ENCODE measurements around the gene TTC28. TPM values are rescaled to one million over a fixed set of nuclear protein-coding genes. Genes with fewer than 3 reads are reported as not detected.

TTC28 gene
- total RNA-seq, 4 donors from 2014 or later: 49.8 to 99.7 (median 79.7) TPM

DNA sequence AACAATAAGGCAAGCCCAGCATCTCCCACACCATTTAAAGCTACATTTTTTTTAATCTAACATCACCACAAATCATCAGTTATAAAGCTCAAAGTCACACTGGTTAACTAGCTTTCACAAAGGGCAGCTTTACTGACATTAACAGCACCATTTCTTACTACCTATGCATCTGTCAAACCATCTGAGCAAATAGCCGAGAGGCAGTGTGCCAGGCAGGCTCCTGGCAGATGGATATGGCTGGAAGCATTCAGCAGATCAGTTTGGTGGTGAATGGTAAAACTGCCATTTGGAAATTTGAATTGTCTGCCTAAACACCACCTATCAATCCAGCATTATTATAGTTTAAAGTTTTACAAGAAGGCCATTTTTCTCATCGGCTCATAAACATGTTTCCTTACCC is 131.2 kb downstream of the TTC28 start:
- H3K4me1 ChIP-seq: no peaks in the 10 kb centered on the region
- DNase-seq: no peak
- H3K9me3 ChIP-seq: no peaks in the 10 kb centered on the region
- no peaks in the 10 kb centered on the region for H3K36me3 ChIP-seq
- no peak overlapping the region for H3K27ac ChIP-seq
- H3K27me3 ChIP-seq: no peaks in the 10 kb centered on the region
- WGBS, 2 donors: 98 to 99% methylated on average over 2 of the region's 2 CpGs
- no peak overlapping the region for H3K4me3 ChIP-seq (replicated peaks in 1 of 3)
- TF ChIP-seq, protein P1, sequence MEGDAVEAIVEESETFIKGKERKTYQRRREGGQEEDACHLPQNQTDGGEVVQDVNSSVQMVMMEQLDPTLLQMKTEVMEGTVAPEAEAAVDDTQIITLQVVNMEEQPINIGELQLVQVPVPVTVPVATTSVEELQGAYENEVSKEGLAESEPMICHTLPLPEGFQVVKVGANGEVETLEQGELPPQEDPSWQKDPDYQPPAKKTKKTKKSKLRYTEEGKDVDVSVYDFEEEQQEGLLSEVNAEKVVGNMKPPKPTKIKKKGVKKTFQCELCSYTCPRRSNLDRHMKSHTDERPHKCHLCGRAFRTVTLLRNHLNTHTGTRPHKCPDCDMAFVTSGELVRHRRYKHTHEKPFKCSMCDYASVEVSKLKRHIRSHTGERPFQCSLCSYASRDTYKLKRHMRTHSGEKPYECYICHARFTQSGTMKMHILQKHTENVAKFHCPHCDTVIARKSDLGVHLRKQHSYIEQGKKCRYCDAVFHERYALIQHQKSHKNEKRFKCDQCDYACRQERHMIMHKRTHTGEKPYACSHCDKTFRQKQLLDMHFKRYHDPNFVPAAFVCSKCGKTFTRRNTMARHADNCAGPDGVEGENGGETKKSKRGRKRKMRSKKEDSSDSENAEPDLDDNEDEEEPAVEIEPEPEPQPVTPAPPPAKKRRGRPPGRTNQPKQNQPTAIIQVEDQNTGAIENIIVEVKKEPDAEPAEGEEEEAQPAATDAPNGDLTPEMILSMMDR (IDR thresholded peaks at IDR 0.05): no peak
- TF ChIP-seq POLR2A (IDR thresholded peaks at IDR 0.05): no peak
- intact Hi-C loops (cut with DNase I): no loop called here

DNA sequence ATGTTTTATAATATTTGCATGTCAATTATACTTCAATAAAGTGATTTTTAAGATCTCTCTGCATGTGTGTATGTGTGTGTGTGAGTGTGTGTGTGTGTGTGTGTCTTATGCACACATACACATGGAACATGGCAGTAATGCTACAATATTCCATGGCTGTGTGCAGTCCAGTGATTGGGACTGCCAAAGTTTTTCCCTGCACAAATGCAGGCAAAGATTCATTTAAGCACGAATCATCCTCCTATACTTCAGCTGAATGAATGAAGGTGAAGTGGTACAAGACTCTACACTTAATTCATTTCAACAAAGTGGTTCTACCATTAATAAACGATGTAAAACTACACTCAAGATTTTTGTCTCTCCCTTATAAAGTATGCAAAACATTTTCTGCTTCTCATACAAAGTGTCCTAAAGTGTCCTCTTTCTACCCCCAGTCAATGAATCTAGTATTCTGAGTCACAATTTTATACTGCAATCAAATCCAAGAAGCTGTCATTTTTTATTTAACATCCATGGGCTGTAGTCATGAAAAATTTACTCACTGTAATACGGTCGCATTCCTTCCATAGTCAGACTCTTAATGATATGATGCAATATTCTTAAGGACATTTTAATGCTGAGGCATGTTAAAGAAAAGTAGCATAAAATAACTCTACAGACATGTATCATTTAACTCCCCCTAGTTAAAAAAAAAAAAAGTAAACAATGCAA is 132.4 kb downstream of the TTC28 start:
- no peaks in the 10 kb centered on the region for H3K4me1 ChIP-seq
- no peaks in the 10 kb centered on the region for H3K9me3 ChIP-seq
- no peak for TF ChIP-seq POLR2A (IDR thresholded peaks at IDR 0.05)
- TF ChIP-seq, protein P1 (IDR thresholded peaks at IDR 0.05): no peak
- H3K36me3 ChIP-seq: no peaks in the 10 kb centered on the region
- no peaks in the 10 kb centered on the region for H3K27me3 ChIP-seq
- intact Hi-C loops (cut with DNase I): no loop called here
- no peak overlapping the region for H3K4me3 ChIP-seq (replicated peaks in 1 of 3)
- H3K27ac ChIP-seq: no peak overlapping the region
- 79 to 87% methylated on average over 4 of the region's 4 CpGs for WGBS, 2 donors
- no peak for DNase-seq

DNA sequence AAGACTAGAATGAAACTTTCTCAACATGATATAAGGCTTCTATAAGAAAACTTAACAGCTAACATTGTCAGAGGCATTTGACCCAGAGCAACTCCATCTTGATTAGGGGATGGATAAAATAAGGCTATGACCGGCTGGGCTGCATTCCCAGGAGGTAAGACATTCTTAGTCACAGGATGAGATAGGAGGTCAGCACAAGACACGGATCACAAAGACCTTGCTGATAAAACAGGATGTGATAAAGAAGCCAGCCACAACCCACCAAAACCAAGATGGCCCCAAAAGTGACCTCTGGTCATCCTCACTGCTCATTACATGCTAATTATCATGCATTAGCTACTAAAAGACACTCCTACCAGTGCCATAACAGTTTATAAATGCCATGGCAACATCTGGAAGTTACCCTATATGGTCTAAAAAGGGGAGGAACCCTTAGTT is 135.2 kb downstream of the TTC28 start:
- Histone ChIP-seq H3K4me3 (replicated peaks in 1 of 3) (no peak overlapping the region), H3K27ac (no peak overlapping the region), H3K36me3 (no peaks in the 10 kb centered on the region), H3K9me3 (no peaks in the 10 kb centered on the region), H3K4me1 (no peaks in the 10 kb centered on the region), H3K27me3 (no peaks in the 10 kb centered on the region)
- 68 to 86% methylated on average over 2 of the region's 2 CpGs for WGBS, 2 donors
- intact Hi-C loops (cut with DNase I): no loop called here
- TF ChIP-seq, protein P1 (IDR thresholded peaks at IDR 0.05): no peak
- no peak for TF ChIP-seq POLR2A (IDR thresholded peaks at IDR 0.05)
- no peak for DNase-seq

DNA sequence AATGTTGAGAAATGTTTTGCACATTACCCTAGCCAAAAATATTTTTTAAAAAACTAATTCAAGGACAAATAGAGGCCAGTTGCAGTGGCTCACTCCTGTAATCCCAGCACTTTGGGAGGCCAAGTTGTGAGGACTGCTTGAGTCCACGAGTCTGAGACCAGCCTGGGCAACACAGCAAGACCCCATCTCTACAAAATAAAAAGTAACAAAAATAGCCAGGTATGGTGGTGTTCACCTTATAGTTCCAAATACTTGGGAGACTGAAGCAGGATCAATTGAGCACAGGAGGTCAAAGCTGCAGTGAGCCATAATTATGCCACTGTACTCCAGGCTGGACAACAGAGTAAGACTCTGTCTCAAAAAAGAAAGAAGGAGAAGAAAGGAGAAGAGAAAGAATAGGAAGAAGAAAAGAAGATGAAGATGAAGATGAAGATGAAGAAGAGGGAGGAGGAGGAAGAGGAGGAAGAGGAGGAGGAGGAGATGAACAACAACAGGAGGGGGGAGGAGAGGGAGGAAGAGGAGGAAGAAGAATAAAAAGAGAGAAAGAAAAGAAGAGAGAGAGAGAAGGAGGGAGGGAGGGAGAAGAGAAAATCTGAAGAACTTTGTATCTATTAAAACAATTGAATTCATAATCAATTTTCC is 136.5 kb downstream of the TTC28 start:
- DNase-seq: no peak
- H3K9me3 ChIP-seq: no peaks in the 10 kb centered on the region
- no peaks in the 10 kb centered on the region for H3K36me3 ChIP-seq
- H3K4me3 ChIP-seq (replicated peaks in 1 of 3): no peak overlapping the region
- H3K27me3 ChIP-seq: no peaks in the 10 kb centered on the region
- no peak overlapping the region for H3K27ac ChIP-seq
- WGBS, 2 donors: 88 to 97% methylated on average over 1 of the region's 1 CpG
- intact Hi-C loops (cut with DNase I): no loop called here
- TF ChIP-seq, protein P1 (IDR thresholded peaks at IDR 0.05): no peak
- TF ChIP-seq POLR2A (IDR thresholded peaks at IDR 0.05): no peak
- H3K4me1 ChIP-seq: no peaks in the 10 kb centered on the region

DNA sequence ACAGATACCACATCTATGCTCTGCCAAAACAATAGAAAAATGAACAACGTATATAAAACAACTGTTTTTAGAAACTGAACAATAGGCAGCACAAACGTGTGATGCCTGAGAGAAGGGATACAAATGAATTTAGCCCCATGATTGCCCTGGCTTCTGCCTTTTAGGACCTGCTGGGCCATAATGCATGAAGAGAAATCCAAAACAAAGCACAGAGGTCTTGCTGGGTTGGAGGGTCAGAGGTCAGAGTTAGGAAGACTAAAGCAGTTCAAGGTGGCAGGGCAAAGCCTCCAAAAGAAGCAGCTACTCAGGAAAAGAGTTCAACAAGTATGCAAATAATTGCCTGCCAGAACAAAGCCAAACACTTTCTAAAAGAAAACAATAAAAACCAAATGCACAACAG is 138.5 kb downstream of the TTC28 start:
- intact Hi-C loops (cut with DNase I): no loop called here
- 68 to 77% methylated on average over 2 of the region's 2 CpGs for WGBS, 2 donors

More for the DNA sequence above, 138.5 kb downstream of the TTC28 start:
- H3K4me3 ChIP-seq (replicated peaks in 1 of 3): no peak overlapping the region
- no peak overlapping the region for H3K27ac ChIP-seq
- TF ChIP-seq, protein P1 (IDR thresholded peaks at IDR 0.05): no peak
- TF ChIP-seq POLR2A (IDR thresholded peaks at IDR 0.05): no peak
- no peak for DNase-seq
- no peaks in the 10 kb centered on the region for H3K4me1 ChIP-seq
- H3K27me3 ChIP-seq: no peaks in the 10 kb centered on the region
- no peaks in the 10 kb centered on the region for H3K9me3 ChIP-seq
- H3K36me3 ChIP-seq: no peaks in the 10 kb centered on the region

Data from thyroid gland (tissue), 4 donors.